HepG2 (cell line): ENCODE measurements around the gene RANBP6. TPM values are rescaled to one million over a fixed set of nuclear protein-coding genes. Genes with fewer than 3 reads are reported as not detected.

Experiments
- FOXK2 ChIP-seq: fragments of 450-650 bp; IDR thresholded peaks from 2 replicates; pipeline ENCODE4 v1.6.1; 2016
- GLI4 ChIP-seq: sonication (generic); formaldehyde crosslinking; IDR thresholded peaks from 2 replicates; pipeline ENCODE4 v1.5.1; 2020; ENCODE audit warnings: missing genetic modification reagents, mild to moderate bottlenecking, moderate library complexity, borderline replicate concordance
- JARID2 ChIP-seq: sonication (generic); formaldehyde crosslinking; IDR thresholded peaks from 2 replicates; pipeline ENCODE4 v1.8.1; 2023; ENCODE audit warnings: missing genetic modification reagents, inconsistent platforms; ENCODE audit not compliant: insufficient replicate concordance
- POLR2AphosphoS5 ChIP-seq: IDR thresholded peaks from 2 replicates; pipeline ENCODE4 v1.6.1; 2012; ENCODE audit warnings: low read depth, low read length
- PPARG ChIP-seq: conservative IDR thresholded peaks from 2 replicates; pipeline ENCODE4 v1.6.1; 2016; ENCODE audit warnings: missing biosample characterization, missing genetic modification reagents
- RBFOX2 ChIP-seq: fragments of 200-400 bp; formaldehyde crosslinking; IDR thresholded peaks from 2 replicates; pipeline ENCODE4 v1.6.1; 2017; ENCODE audit warnings: low read depth, mild to moderate bottlenecking, low read length
- ZNF883 ChIP-seq: sonication (generic); formaldehyde crosslinking; IDR thresholded peaks from 2 replicates; pipeline ENCODE4 v1.5.1; 2020; ENCODE audit warnings: mild to moderate bottlenecking, missing genetic modification reagents; ENCODE audit errors: not compliant biosample characterization
- polyA plus RNA-seq, 8 experiments: library from polyadenylated mRNA; depleted of rRNA in 3 of 8; stranded (reverse) in 7 of 8; unstranded in 1 of 8; fragments of >200 nt; fragmentation: Illumina TruSeq in 4 of 8; extraction: Trizol in 4 of 8; gene quantifications; 2 replicates each; pipeline versions ENCODE4 v1.2.1 to v1.2.3, GENCODE V29; 2011 to 2016; ENCODE audit warnings: low read depth in 4 of 8, missing spikeins in 1 of 8, mixed read lengths in 1 of 8; ENCODE audit not compliant: insufficient read depth in 1 of 8
- total RNA-seq, 5 experiments: library from RNA; depleted of rRNA; stranded (reverse); fragments of >200 nt; fragmentation: Illumina TruSeq; extraction: Trizol; gene quantifications; 2 replicates each; pipeline ENCODE4 v1.2.3, GENCODE V29; 2016; ENCODE audit warnings: low read depth in 1 of 5
- TF ChIP-seq, protein P1 (sequence below), 2 experiments: fragments of 450-650 bp in 1 of 2; sonication (generic) in 1 of 2; formaldehyde crosslinking; IDR thresholded peaks; 2 replicates each; pipeline versions ENCODE4 v1.5.0 to v1.8.0; 2020 to 2022; ENCODE audit warnings: mild to moderate bottlenecking in 1 of 2, missing genetic modification reagents in 1 of 2
- TF ChIP-seq, protein P2 (sequence below): sonication (generic); formaldehyde crosslinking; IDR thresholded peaks from one replicate; pipeline ENCODE4 v1.5.1; 2020; ENCODE audit warnings: mild to moderate bottlenecking, missing genetic modification reagents; ENCODE audit errors: not compliant biosample characterization
- TF ChIP-seq, protein P3 (sequence below): sonication (generic); formaldehyde crosslinking; IDR thresholded peaks from 2 replicates; pipeline ENCODE4 v1.8.0; 2022; ENCODE audit warnings: mild to moderate bottlenecking, missing genetic modification reagents, moderate library complexity
- TF ChIP-seq, protein P4 (sequence below): sonication (generic); formaldehyde crosslinking; IDR thresholded peaks from 2 replicates; pipeline ENCODE4 v1.8.0; 2022; ENCODE audit warnings: mild to moderate bottlenecking, missing genetic modification reagents, borderline replicate concordance
- TF ChIP-seq, protein P5 (sequence below): sonication (generic); formaldehyde crosslinking; IDR thresholded peaks from 2 replicates; pipeline ENCODE4 v1.8.1; 2023; ENCODE audit warnings: mild to moderate bottlenecking, missing genetic modification reagents
- TF ChIP-seq, protein P6 (sequence below): sonication (generic); formaldehyde crosslinking; IDR thresholded peaks from 2 replicates; pipeline ENCODE4 v1.4.0; 2020; ENCODE audit warnings: mild to moderate bottlenecking, missing genetic modification reagents

RANBP6 gene
- total and polyA plus RNA-seq, 2 of the 13 experiments (the other 11 are each of a cell fraction or from before 2014, with no cell fraction given) = 7.5 to 26.0 TPM

DNA sequence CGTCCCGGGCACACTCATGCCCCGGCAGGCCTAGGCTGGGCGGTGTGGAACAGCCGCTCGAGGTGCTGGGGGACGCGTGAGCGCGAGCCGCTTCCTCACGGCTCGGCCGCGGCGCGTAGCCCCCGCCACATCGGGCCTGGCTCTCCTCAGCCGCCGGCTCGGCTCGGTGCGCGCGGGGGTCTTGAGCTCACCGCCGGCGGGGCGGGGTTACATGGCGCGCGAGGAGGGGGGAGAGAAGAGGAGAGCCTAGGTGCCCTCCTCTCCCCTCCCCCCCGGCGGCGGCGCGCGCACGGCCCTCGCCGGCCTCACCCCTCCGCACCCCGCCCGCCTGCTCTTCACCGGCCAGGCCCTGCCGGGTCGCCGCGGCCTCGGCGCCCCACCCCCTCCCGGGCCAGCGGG, 7.7 kb downstream of the RANBP6 start (continued):
- TF ChIP-seq, protein P1, sequence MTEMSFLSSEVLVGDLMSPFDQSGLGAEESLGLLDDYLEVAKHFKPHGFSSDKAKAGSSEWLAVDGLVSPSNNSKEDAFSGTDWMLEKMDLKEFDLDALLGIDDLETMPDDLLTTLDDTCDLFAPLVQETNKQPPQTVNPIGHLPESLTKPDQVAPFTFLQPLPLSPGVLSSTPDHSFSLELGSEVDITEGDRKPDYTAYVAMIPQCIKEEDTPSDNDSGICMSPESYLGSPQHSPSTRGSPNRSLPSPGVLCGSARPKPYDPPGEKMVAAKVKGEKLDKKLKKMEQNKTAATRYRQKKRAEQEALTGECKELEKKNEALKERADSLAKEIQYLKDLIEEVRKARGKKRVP (CRISPR knock-in tag; IDR thresholded peaks at IDR 0.05) = no peak
- no peak for TF ChIP-seq JARID2 (CRISPR knock-in tag)
- TF ChIP-seq, protein P2, sequence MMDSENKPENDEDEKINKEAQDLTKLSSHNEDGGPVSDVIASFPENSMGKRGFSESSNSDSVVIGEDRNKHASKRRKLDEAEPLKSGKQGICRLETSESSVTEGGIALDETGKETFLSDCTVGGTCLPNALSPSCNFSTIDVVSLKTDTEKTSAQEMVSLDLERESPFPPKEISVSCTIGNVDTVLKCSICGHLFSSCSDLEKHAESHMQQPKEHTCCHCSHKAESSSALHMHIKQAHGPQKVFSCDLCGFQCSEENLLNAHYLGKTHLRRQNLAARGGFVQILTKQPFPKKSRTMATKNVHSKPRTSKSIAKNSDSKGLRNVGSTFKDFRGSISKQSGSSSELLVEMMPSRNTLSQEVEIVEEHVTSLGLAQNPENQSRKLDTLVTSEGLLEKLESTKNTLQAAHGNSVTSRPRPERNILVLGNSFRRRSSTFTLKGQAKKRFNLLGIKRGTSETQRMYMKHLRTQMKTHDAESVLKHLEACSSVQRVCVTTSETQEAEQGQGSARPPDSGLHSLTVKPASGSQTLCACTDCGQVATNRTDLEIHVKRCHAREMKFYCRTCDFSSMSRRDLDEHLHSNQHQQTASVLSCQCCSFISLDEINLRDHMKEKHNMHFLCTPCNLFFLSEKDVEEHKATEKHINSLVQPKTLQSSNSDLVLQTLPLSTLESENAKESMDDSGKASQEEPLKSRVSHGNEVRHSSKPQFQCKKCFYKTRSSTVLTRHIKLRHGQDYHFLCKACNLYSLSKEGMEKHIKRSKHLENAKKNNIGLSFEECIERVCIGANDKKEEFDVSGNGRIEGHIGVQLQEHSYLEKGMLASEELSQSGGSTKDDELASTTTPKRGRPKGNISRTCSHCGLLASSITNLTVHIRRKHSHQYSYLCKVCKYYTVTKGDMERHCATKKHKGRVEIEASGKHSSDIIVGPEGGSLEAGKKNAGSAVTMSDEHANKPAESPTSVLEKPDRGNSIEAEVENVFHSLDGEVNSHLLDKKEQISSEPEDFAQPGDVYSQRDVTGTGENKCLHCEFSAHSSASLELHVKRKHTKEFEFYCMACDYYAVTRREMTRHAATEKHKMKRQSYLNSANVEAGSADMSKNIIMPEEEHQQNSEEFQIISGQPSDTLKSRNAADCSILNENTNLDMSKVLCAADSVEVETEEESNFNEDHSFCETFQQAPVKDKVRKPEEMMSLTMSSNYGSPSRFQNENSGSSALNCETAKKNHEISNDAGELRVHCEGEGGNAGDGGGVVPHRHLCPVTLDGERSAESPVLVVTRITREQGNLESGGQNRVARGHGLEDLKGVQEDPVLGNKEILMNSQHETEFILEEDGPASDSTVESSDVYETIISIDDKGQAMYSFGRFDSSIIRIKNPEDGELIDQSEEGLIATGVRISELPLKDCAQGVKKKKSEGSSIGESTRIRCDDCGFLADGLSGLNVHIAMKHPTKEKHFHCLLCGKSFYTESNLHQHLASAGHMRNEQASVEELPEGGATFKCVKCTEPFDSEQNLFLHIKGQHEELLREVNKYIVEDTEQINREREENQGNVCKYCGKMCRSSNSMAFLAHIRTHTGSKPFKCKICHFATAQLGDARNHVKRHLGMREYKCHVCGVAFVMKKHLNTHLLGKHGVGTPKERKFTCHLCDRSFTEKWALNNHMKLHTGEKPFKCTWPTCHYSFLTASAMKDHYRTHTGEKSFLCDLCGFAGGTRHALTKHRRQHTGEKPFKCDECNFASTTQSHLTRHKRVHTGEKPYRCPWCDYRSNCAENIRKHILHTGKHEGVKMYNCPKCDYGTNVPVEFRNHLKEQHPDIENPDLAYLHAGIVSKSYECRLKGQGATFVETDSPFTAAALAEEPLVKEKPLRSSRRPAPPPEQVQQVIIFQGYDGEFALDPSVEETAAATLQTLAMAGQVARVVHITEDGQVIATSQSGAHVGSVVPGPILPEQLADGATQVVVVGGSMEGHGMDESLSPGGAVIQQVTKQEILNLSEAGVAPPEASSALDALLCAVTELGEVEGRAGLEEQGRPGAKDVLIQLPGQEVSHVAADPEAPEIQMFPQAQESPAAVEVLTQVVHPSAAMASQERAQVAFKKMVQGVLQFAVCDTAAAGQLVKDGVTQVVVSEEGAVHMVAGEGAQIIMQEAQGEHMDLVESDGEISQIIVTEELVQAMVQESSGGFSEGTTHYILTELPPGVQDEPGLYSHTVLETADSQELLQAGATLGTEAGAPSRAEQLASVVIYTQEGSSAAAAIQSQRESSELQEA = peak; percentile 1
- TF ChIP-seq, protein P3, sequence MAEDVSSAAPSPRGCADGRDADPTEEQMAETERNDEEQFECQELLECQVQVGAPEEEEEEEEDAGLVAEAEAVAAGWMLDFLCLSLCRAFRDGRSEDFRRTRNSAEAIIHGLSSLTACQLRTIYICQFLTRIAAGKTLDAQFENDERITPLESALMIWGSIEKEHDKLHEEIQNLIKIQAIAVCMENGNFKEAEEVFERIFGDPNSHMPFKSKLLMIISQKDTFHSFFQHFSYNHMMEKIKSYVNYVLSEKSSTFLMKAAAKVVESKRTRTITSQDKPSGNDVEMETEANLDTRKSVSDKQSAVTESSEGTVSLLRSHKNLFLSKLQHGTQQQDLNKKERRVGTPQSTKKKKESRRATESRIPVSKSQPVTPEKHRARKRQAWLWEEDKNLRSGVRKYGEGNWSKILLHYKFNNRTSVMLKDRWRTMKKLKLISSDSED (CRISPR knock-in tag) = no peak
- no peak for TF ChIP-seq PPARG (CRISPR knock-in tag)
- peak; percentile 63 for TF ChIP-seq ZNF883 (CRISPR knock-in tag)
- TF ChIP-seq, protein P4, sequence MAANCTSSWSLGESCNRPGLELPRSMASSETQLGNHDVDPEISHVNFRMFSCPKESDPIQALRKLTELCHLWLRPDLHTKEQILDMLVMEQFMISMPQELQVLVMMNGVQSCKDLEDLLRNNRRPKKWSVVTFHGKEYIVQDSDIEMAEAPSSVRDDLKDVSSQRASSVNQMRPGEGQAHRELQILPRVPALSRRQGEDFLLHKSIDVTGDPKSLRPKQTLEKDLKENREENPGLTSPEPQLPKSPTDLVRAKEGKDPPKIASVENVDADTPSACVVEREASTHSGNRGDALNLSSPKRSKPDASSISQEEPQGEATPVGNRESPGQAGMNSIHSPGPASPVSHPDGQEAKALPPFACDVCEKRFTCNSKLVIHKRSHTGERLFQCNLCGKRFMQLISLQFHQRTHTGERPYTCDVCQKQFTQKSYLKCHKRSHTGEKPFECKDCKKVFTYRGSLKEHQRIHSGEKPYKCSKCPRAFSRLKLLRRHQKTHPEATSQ (CRISPR knock-in tag) = no peak
- TF ChIP-seq POLR2AphosphoS5 = no peak
- TF ChIP-seq, protein P5, sequence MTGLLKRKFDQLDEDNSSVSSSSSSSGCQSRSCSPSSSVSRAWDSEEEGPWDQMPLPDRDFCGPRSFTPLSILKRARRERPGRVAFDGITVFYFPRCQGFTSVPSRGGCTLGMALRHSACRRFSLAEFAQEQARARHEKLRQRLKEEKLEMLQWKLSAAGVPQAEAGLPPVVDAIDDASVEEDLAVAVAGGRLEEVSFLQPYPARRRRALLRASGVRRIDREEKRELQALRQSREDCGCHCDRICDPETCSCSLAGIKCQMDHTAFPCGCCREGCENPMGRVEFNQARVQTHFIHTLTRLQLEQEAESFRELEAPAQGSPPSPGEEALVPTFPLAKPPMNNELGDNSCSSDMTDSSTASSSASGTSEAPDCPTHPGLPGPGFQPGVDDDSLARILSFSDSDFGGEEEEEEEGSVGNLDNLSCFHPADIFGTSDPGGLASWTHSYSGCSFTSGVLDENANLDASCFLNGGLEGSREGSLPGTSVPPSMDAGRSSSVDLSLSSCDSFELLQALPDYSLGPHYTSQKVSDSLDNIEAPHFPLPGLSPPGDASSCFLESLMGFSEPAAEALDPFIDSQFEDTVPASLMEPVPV (CRISPR knock-in tag) = peak; percentile 27; the same call in 1 of the 2 replicates
- TF ChIP-seq FOXK2 = no peak
- TF ChIP-seq, protein P6, sequence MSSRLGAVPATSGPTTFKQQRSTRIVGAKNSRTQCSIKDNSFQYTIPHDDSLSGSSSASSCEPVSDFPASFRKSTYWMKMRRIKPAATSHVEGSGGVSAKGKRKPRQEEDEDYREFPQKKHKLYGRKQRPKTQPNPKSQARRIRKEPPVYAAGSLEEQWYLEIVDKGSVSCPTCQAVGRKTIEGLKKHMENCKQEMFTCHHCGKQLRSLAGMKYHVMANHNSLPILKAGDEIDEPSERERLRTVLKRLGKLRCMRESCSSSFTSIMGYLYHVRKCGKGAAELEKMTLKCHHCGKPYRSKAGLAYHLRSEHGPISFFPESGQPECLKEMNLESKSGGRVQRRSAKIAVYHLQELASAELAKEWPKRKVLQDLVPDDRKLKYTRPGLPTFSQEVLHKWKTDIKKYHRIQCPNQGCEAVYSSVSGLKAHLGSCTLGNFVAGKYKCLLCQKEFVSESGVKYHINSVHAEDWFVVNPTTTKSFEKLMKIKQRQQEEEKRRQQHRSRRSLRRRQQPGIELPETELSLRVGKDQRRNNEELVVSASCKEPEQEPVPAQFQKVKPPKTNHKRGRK = no peak
- peak; percentile 78 for TF ChIP-seq RBFOX2
- TF ChIP-seq GLI4 (CRISPR knock-in tag) = 0 out of 2 replicates have a peak, but pooled peaks have one; percentile 21
